Neural cell (in vitro differentiated cells): ENCODE results near the gene NRG2. TPM values are rescaled to one million over a fixed set of nuclear protein-coding genes. Genes with fewer than 3 reads are reported as not detected.

Source experiments
- H2AFZ ChIP-seq: fragments of 200-600, 300-800 bp; sonication (generic), shearing (Covaris generic); 2 replicates; pipeline ENCODE4 v1.6.0; 2014; ENCODE audit warnings: low read depth, mild to moderate bottlenecking, antibody characterized with exemption, low read length, moderate library complexity
- H3F3A ChIP-seq: fragments of 200-600 bp; shearing (Covaris generic); 2 replicates; pipeline ENCODE4 v1.6.1; 2016; ENCODE audit warnings: mild to moderate bottlenecking, moderate library complexity, mixed read lengths, antibody characterized with exemption, low read length; ENCODE audit not compliant: insufficient read depth, poor library complexity, severe bottlenecking
- H3K27ac ChIP-seq: fragments of 200-600, 300-800 bp; sonication (generic), shearing (Covaris generic); 2 replicates; pipeline ENCODE4 v1.5.1; 2014; ENCODE audit warnings: mild to moderate bottlenecking, low read length, moderate library complexity
- H3K27me3 ChIP-seq: fragments of 300-800, 200-600 bp; sonication (generic), shearing (Covaris generic); 2 replicates; pipeline ENCODE4 v1.6.0; 2014; ENCODE audit warnings: mild to moderate bottlenecking, low read depth, low read length, moderate library complexity; ENCODE audit not compliant: insufficient read depth
- H3K36me3 ChIP-seq: fragments of 300-800, 200-600 bp; sonication (generic), shearing (Covaris generic); 2 replicates; pipeline ENCODE4 v1.5.1; 2014; ENCODE audit warnings: mild to moderate bottlenecking, antibody characterized with exemption, low read length, moderate library complexity; ENCODE audit not compliant: insufficient read depth
- H3K4me2 ChIP-seq: fragments of 300-800, 200-600 bp; sonication (generic), shearing (Covaris generic); 2 replicates; pipeline ENCODE4 v1.6.0; 2014; ENCODE audit warnings: mild to moderate bottlenecking, low read length
- H3K4me3 ChIP-seq: fragments of 300-800, 200-600 bp; sonication (generic), shearing (Covaris generic); 2 replicates; pipeline ENCODE4 v1.5.1; 2014; ENCODE audit warnings: mild to moderate bottlenecking, low read length, moderate library complexity
- H3K79me2 ChIP-seq: fragments of 200-600 bp; shearing (Covaris generic); replicated peaks from 2 replicates; pipeline ENCODE4 v1.6.0; 2014; ENCODE audit warnings: mild to moderate bottlenecking, low read length, moderate library complexity; ENCODE audit not compliant: insufficient read depth
- H3K9ac ChIP-seq: fragments of 300-800, 200-600 bp; sonication (generic), shearing (Covaris generic); 2 replicates; pipeline ENCODE4 v1.6.1; 2016; ENCODE audit warnings: mild to moderate bottlenecking, low read length, mixed read lengths
- H3K9me2 ChIP-seq: fragments of 200-600 bp; shearing (Covaris generic); 2 replicates; pipeline ENCODE4 v1.6.1; 2016; ENCODE audit warnings: mild to moderate bottlenecking, low read length, mixed read lengths; ENCODE audit not compliant: insufficient read depth
- H3K9me3 ChIP-seq: fragments of 200-600, 300-800 bp; sonication (generic), shearing (Covaris generic); 2 replicates; pipeline ENCODE4 v1.6.1; 2016; ENCODE audit warnings: mild to moderate bottlenecking, mixed run types, low read length, moderate library complexity, mixed read lengths
- H4K20me1 ChIP-seq: fragments of 200-600 bp; shearing (Covaris generic); 2 replicates; pipeline ENCODE4 v1.6.1; 2016; ENCODE audit warnings: mild to moderate bottlenecking, mixed run types; ENCODE audit not compliant: insufficient read depth
- EP300 ChIP-seq: fragments of 450-650 bp; conservative IDR thresholded peaks from 2 replicates; pipeline ENCODE4 v1.6.1; 2014; ENCODE audit warnings: antibody characterized with exemption, mild to moderate bottlenecking, moderate library complexity; ENCODE audit not compliant: poor library complexity, severe bottlenecking
- EZH2 ChIP-seq: fragments of 200-600, 300-800 bp; shearing (Covaris generic), sonication (generic); IDR thresholded peaks from 2 replicates; pipeline ENCODE4 v1.6.1; 2014; ENCODE audit warnings: antibody characterized with exemption, low read length, borderline replicate concordance, mild to moderate bottlenecking; ENCODE audit not compliant: insufficient read depth, poor library complexity, severe bottlenecking
- MXI1 ChIP-seq: fragments of 450-650 bp; conservative IDR thresholded peaks from 2 replicates; pipeline ENCODE4 v1.6.1; 2014; ENCODE audit warnings: antibody characterized with exemption, mild to moderate bottlenecking; ENCODE audit not compliant: poor library complexity, severe bottlenecking
- POLR2AphosphoS5 ChIP-seq: IDR thresholded peaks from 2 replicates; pipeline ENCODE4 v1.6.1; 2012
- RAD21 ChIP-seq: fragments of 450-650 bp; conservative IDR thresholded peaks from 2 replicates; pipeline ENCODE4 v1.6.1; 2014; ENCODE audit warnings: antibody characterized with exemption, mild to moderate bottlenecking, moderate library complexity
- SMC3 ChIP-seq: fragments of 450-650 bp; conservative IDR thresholded peaks from 2 replicates; pipeline ENCODE4 v1.6.1; 2014; ENCODE audit warnings: antibody characterized with exemption, mild to moderate bottlenecking, moderate library complexity; ENCODE audit not compliant: poor library complexity
- TAF1 ChIP-seq: IDR thresholded peaks from 2 replicates; pipeline ENCODE4 v1.6.1; 2012; ENCODE audit warnings: low read depth
- polyA plus RNA-seq: library from polyadenylated mRNA; depleted of rRNA; stranded (reverse); fragments of >200 nt; gene quantifications from 2 replicates; pipeline ENCODE4 v1.2.3, GENCODE V29; 2014
- TF ChIP-seq, protein P1 (sequence below): IDR thresholded peaks from 2 replicates; pipeline ENCODE4 v1.6.1; 2012; ENCODE audit warnings: borderline replicate concordance
- TF ChIP-seq, protein P2 (sequence below): fragments of 450-650 bp; IDR thresholded peaks from 2 replicates; pipeline ENCODE4 v1.5.1; 2014; ENCODE audit warnings: antibody characterized with exemption, mild to moderate bottlenecking, moderate library complexity; ENCODE audit not compliant: poor library complexity, severe bottlenecking

Gene NRG2
- polyA plus RNA-seq, 1 donor from 2014 or later: 5.4 TPM

DNA sequence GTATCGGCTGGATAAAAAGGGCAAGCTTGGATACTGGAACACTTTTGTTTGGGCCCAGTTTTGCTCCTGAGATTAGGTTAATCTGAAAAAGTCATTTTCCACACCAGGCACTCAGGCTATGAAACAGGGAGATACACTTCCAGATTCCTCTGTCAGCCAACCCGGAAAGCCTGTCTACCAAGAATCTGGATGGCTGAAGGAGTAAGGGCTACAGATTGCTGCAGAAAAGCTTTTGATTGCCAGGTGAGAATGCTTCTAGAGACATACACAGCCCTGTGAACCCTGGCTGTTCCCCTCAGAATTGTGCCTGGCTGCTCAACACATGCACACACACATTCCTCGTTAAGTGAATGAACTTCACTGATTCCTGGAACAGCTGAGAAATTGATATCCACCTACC lies 133.1 kb downstream of the NRG2 start:
- Histone ChIP-seq H4K20me1 (no peaks in the 10 kb centered on the region), H3K27ac (no peak overlapping the region), H3K4me3 (no peak overlapping the region), H3K9me2 (no peaks in the 10 kb centered on the region), H3K4me2 (no peak overlapping the region), H3K79me2 (no peaks in the 10 kb centered on the region), H2AFZ (no peak overlapping the region), H3K9me3 (no peaks in the 10 kb centered on the region), H3K27me3 (peaks cover 4% of the 10 kb centered on the region), H3K9ac (no peak overlapping the region), H3K36me3 (no peaks in the 10 kb centered on the region), H3F3A (no peaks in the 10 kb centered on the region)
- TF ChIP-seq, protein P1, sequence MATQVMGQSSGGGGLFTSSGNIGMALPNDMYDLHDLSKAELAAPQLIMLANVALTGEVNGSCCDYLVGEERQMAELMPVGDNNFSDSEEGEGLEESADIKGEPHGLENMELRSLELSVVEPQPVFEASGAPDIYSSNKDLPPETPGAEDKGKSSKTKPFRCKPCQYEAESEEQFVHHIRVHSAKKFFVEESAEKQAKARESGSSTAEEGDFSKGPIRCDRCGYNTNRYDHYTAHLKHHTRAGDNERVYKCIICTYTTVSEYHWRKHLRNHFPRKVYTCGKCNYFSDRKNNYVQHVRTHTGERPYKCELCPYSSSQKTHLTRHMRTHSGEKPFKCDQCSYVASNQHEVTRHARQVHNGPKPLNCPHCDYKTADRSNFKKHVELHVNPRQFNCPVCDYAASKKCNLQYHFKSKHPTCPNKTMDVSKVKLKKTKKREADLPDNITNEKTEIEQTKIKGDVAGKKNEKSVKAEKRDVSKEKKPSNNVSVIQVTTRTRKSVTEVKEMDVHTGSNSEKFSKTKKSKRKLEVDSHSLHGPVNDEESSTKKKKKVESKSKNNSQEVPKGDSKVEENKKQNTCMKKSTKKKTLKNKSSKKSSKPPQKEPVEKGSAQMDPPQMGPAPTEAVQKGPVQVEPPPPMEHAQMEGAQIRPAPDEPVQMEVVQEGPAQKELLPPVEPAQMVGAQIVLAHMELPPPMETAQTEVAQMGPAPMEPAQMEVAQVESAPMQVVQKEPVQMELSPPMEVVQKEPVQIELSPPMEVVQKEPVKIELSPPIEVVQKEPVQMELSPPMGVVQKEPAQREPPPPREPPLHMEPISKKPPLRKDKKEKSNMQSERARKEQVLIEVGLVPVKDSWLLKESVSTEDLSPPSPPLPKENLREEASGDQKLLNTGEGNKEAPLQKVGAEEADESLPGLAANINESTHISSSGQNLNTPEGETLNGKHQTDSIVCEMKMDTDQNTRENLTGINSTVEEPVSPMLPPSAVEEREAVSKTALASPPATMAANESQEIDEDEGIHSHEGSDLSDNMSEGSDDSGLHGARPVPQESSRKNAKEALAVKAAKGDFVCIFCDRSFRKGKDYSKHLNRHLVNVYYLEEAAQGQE: no peak
- TF ChIP-seq MXI1 (no peak), RAD21 (no peak), TAF1 (no peak), EZH2 (no peak), EP300 (no peak)

DNA sequence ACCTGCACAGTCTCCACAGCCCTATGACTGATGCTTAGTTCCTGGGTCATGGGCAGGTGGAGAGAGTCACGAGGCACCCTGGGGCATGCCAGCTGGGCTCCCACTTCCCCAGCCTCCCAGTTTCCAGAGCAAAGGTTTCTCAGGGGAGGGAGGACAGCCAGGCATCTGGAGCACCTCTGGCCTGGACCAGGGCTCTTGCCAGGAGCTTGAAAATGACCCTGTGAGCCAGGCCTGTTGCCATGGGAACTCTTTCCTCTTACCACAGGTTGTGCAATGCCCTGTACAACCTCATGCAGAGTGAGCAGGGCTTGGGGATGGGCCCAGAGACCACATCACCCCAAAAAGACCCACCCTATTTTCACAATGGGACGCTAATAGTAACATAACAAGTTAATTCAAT lies 134.3 kb downstream of the NRG2 start:
- H3K9me2 ChIP-seq: no peaks in the 10 kb centered on the region
- no peak overlapping the region for H3K4me3 ChIP-seq
- H3K36me3 ChIP-seq: no peaks in the 10 kb centered on the region
- peaks cover 15% of the 10 kb centered on the region for H3K27me3 ChIP-seq
- H3K27ac ChIP-seq: no peak overlapping the region
- H3F3A ChIP-seq: no peaks in the 10 kb centered on the region
- H2AFZ ChIP-seq: no peak overlapping the region
- H3K4me2 ChIP-seq: no peak overlapping the region
- H3K9me3 ChIP-seq: no peaks in the 10 kb centered on the region
- no peaks in the 10 kb centered on the region for H4K20me1 ChIP-seq
- no peaks in the 10 kb centered on the region for H3K79me2 ChIP-seq
- TF ChIP-seq, protein P2, sequence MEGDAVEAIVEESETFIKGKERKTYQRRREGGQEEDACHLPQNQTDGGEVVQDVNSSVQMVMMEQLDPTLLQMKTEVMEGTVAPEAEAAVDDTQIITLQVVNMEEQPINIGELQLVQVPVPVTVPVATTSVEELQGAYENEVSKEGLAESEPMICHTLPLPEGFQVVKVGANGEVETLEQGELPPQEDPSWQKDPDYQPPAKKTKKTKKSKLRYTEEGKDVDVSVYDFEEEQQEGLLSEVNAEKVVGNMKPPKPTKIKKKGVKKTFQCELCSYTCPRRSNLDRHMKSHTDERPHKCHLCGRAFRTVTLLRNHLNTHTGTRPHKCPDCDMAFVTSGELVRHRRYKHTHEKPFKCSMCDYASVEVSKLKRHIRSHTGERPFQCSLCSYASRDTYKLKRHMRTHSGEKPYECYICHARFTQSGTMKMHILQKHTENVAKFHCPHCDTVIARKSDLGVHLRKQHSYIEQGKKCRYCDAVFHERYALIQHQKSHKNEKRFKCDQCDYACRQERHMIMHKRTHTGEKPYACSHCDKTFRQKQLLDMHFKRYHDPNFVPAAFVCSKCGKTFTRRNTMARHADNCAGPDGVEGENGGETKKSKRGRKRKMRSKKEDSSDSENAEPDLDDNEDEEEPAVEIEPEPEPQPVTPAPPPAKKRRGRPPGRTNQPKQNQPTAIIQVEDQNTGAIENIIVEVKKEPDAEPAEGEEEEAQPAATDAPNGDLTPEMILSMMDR: no peak
- TF ChIP-seq POLR2AphosphoS5 (no peak), SMC3 (no peak), EP300 (no peak)
- no peak overlapping the region for H3K9ac ChIP-seq

DNA sequence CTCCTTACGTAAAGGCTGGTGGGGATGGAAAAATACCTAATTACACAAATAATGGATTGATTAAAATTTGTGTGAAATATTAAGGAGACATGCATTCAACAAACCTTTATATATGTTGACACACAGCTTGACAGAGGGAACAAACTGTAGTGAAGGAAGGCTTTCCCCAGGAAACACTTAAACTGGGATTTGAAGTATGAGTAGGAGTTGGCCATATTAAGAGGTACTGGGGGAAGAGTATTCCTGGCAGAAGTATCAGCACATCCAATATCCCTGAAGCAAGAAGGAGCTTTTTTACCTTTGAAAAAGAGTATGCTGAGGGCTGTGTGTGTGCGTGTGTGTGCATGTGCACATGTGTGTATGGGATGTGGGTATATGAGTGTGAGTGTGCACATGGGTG lies 136.4 kb downstream of the NRG2 start:
- H3K4me2 ChIP-seq: no peak overlapping the region
- no peaks in the 10 kb centered on the region for H3F3A ChIP-seq
- no peak overlapping the region for H2AFZ ChIP-seq
- no peaks in the 10 kb centered on the region for H4K20me1 ChIP-seq
- H3K9me3 ChIP-seq: no peaks in the 10 kb centered on the region
- H3K9ac ChIP-seq: no peak overlapping the region
- H3K4me3 ChIP-seq: no peak overlapping the region
- TF ChIP-seq, protein P1: no peak
- TF ChIP-seq, protein P2: no peak
- TF ChIP-seq SMC3: no peak
- TF ChIP-seq POLR2AphosphoS5: no peak
- H3K79me2 ChIP-seq: no peaks in the 10 kb centered on the region
- no peaks in the 10 kb centered on the region for H3K9me2 ChIP-seq
- H3K27ac ChIP-seq: no peak overlapping the region
- H3K36me3 ChIP-seq: no peaks in the 10 kb centered on the region
- peaks cover 36% of the 10 kb centered on the region for H3K27me3 ChIP-seq
